Epithelial cell of esophagus (primary cell): ENCODE data around the gene B4GALNT1.
A peak's percentile ranks its signal among the peaks of the same experiment; 100 is the strongest.
"Not testable (repeated sequence)": the region's sequence is repeated elsewhere in the genome, so short reads cannot be mapped to it uniquely, and the experiment has no call there.

Source experiments
- DNase-seq: peaks from one replicate; pipeline ENCODE4 v3.0.0; 2010; ENCODE audit warnings: low read depth
- H3K4me3 ChIP-seq: 2 replicates; pipeline ENCODE4 v1.5.1; 2011; ENCODE audit warnings: mild to moderate bottlenecking, low read length, control low read depth
- TF ChIP-seq, protein P1 (sequence below): IDR thresholded peaks from 2 replicates; pipeline ENCODE4 v1.5.1; 2011; ENCODE audit warnings: low read depth, mild to moderate bottlenecking, low read length, control low read depth, inconsistent platforms; ENCODE audit not compliant: insufficient read depth; ENCODE audit errors: missing control alignments

The B4GALNT1 gene

DNA sequence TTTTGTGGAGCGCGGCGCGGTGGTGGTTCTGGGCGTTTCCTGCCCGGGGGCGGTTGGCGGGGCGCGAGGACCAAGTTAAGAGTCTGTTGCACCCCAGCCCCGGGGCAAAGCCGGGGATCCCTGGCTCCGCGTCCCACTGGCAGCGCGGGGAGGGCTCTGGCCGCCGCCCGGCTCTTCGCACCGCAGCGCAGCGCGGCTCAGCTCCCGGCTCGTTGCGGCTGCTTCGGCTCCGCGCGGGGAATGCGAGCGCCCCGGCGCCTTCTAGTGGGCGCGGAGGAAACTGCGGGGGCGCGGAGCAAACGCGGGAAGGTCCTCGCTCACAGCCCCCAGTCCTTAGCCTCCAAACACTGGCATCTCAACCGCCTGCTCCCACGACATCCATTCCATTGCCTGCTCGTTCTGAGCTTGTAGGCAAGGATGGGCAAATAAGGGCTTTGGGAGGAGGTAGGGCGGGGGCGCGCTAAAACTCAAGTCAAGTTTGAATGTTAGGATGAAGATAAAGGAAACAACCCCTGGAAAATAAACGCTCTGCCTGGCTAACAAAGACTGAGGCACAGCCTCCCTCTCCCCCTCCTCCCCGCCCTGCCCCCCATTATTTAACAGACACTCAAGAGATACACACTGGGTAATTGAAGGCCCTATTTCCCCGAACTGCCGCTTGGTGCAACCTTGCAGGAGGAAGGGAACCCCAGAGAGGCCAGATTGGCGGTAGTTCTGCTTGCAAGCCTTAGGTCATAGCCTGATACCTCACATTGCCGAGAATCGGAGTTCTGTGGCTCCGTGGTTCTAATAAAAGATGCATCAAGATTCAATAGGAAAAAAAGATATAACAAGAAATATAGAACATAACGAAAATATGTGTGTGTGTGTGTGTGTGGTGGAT is at the start of gene B4GALNT1:
Gene B4GALNT1 (minus strand): TSS at position 244 of the 883 bp plus-strand sequence. CDS start 1,069 bp downstream, outside the sequence.
- TF ChIP-seq, protein P1, sequence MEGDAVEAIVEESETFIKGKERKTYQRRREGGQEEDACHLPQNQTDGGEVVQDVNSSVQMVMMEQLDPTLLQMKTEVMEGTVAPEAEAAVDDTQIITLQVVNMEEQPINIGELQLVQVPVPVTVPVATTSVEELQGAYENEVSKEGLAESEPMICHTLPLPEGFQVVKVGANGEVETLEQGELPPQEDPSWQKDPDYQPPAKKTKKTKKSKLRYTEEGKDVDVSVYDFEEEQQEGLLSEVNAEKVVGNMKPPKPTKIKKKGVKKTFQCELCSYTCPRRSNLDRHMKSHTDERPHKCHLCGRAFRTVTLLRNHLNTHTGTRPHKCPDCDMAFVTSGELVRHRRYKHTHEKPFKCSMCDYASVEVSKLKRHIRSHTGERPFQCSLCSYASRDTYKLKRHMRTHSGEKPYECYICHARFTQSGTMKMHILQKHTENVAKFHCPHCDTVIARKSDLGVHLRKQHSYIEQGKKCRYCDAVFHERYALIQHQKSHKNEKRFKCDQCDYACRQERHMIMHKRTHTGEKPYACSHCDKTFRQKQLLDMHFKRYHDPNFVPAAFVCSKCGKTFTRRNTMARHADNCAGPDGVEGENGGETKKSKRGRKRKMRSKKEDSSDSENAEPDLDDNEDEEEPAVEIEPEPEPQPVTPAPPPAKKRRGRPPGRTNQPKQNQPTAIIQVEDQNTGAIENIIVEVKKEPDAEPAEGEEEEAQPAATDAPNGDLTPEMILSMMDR, result peak; percentile 68
- DNase-seq, result peak; percentile 60
- H3K4me3 ChIP-seq, result peak within 1 kb of the TSS; percentile 24

DNA sequence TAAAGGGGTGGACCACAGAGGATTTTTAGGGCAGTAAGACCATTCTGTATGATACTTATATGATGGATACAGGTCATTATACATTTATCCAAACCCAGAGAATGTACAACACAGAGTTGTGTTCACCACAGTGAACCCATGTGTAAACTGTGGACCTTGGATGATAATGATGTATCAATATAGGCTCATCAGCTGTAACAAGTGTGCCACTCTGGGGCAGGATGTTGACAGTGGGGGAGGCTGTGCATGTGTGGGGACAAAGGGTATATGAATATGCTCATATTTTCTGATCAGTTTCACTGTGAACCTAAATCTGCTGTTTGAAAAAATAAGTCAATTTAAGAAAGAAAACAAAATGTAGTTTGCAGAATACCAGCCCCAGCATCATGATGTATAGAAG is 46.7 kb upstream of the B4GALNT1 start:
- TF ChIP-seq, protein P1, result no peak
- no peak for DNase-seq
- H3K4me3 ChIP-seq, result no peak overlapping the region

- H3K4me3 ChIP-seq, DNase-seq: not testable (repeated sequence)
Measured at GRCh38 chr12:57677947-57678346, 44.9 kb upstream of the B4GALNT1 start.

DNA sequence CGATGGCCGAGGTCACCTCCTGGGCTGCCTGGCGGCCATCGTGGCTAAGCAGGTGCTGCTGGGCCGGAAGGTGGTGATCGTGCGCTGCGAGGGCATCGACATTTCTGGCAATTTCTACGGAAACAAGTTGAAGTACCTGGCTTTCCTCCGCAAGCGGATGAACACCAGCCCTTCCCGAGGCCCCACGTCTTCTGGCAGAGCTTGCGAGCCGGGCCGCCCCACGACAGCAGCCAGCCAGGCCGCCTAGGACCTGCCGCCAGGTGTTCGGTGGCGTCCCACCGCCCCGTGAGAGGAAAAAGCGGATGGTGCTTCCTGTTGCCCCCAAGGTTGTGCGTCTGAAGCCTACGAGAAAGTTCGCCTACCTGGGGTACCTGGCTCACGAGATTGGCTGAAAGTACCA is 41.7 kb upstream of the B4GALNT1 start:
- H3K4me3 ChIP-seq, result no peak overlapping the region
- TF ChIP-seq, protein P1, result no peak
- no peak for DNase-seq

GRCh38 chr12:57672801-57673200 is 39.8 kb upstream of the B4GALNT1 start:
- TF ChIP-seq, protein P1, result no peak
- no peak overlapping the region for H3K4me3 ChIP-seq
- no peak for DNase-seq

- not testable (repeated sequence) for H3K4me3 ChIP-seq, DNase-seq
Measured at GRCh38 chr12:57671811-57672210, 38.8 kb upstream of the B4GALNT1 start.

GRCh38 chr12:57669691-57670090 is 36.7 kb upstream of the B4GALNT1 start:
- DNase-seq, H3K4me3 ChIP-seq: not testable (repeated sequence)

DNA sequence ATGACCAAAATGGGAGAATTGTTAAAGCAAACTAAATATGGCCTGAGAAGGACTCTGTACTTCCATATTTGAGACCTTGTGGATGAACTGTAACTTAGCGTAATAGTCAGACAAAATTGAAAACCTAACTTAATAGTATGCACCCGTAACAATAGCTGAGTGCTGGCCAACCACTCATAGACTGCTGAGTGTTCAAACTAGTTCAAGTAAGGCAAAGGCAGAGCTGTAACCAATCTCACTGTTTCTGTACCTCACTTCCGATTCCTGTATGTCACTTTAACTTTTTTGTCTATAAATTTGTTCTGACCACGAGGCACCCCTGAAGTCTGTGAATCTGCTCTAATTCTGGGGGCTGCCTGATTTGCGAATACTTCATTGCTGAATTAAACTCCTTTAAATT is 33.9 kb upstream of the B4GALNT1 start:
- H3K4me3 ChIP-seq, result no peak overlapping the region
- DNase-seq, result no peak
- TF ChIP-seq, protein P1, result no peak

GRCh38 chr12:57665066-57665820 is 32.2 kb upstream of the B4GALNT1 start:
- not testable (repeated sequence) for H3K4me3 ChIP-seq, DNase-seq
